Activated effector memory CD4-positive, alpha-beta T cell treated with Interleukin-2 at 50 U/mL for 16 hours (primary cell): Measurements from ENCODE around the gene RABAC1.
"Not testable (repeated sequence)": the region's sequence is repeated elsewhere in the genome, so short reads cannot be mapped to it uniquely, and the experiment has no call there.

Source experiments
- DNase-seq: peaks from one replicate; pipeline ENCODE4 v3.0.0-alpha.2; 2020

Gene RABAC1, protein sequence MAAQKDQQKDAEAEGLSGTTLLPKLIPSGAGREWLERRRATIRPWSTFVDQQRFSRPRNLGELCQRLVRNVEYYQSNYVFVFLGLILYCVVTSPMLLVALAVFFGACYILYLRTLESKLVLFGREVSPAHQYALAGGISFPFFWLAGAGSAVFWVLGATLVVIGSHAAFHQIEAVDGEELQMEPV

GRCh38 chr19:41959056-41960053 is at the start of gene RABAC1:
Gene RABAC1, minus strand, starts transcription at chr19:41959321. Its CDS starts 29 bp downstream, at chr19:41959292.
- peak; percentile 79 for DNase-seq

GRCh38 chr19:42006569-42006968 is 47.4 kb upstream of the RABAC1 start:
- no peak for DNase-seq

DNA sequence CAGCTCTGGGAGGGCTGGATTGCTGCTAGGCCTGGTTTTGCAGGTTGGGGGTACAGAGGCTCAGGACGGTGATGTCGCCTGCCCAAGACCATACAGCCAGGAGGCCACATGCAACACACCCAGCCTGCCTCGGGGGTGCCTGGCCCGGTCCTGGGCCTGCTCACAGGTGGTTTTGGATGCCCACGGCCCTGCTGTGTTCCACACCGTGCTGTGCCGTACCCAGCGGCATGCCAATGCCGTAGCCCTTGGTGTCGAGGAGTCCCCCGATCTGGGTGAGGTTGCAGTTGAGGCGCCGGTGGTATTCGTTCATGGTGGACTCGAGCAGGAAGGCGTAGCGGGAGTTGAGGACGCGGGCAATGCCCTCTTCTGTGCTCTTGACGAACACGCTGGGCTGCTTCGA is 46.4 kb upstream of the RABAC1 start:
- no peak for DNase-seq

DNA sequence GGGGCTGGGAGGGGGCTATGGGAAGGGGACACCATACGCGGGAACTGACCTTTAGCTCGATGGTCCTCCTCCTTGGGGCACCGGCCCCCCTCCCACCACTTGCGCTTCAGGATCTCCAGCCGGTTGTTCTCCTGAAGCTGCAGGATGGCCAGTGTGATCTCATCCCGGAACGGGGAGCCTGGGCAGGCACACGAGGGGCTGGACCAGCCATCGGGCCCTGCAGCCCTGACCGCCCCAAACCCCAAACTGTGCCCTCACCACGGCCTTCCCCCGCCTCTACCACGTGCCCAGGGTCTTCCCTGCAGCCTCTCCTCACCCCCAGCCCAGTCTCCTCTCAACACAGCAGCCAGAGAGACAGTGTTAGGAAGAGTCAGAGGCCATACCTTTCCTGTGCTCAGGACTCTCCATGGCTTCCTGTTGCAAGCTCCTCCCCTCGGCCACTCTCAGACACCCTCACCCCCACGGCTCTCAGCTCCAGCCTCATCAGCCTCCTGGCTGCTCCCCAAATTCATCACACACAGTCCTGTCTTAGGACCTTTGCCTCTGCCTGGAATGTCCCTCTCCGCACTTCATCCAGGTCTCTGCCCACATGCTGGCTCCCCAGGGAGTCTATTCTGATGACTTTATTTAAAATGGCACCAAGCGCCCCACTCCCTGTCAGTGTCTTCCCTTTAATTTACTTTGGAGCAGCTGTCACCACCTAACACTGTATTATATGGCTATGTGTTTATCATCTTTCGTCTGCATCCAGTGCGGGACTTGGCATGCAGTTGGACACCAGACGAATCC is 44.6 kb upstream of the RABAC1 start:
- no peak for DNase-seq

DNA sequence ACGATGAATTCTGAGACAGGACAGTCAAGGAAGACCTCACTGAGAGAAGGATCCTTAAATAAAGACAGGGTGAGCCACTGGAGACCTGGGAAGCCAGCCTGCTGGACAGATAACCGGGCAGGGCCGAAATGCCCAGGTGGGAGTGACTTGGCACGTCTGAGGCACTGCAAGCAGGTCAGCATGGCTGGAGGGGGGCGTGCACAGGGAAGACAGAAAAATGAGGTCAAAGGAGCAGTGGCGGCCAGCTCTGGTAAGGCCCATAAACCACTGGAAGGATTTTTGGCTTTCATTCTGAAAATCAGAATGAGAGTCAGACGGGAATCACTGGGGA is 40.7 kb upstream of the RABAC1 start:
- no peak for DNase-seq

GRCh38 chr19:41999071-41999877 is 40.2 kb upstream of the RABAC1 start:
- no peak for DNase-seq

- no peak for DNase-seq
Measured at GRCh38 chr19:41998246-41999020, 39.3 kb upstream of the RABAC1 start.

DNA sequence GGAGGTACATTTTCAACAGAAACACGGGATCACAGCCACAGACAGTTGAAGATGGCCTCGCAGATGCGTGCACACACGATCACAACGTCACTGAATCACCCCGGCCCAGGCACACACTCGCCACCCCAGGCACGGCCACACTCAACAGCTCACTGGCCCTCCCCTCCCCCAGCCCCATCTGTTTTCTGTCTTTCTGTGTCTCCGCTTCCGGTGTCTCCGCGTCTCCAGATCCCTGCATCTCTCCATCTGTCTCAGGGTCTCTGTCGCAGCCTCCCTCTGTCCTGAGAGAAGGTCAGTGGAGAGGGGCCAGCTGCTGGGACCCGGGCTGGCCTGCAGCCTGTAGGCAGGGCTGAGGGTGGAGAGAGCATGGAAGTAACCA is 38.7 kb upstream of the RABAC1 start:
- DNase-seq: no peak

DNA sequence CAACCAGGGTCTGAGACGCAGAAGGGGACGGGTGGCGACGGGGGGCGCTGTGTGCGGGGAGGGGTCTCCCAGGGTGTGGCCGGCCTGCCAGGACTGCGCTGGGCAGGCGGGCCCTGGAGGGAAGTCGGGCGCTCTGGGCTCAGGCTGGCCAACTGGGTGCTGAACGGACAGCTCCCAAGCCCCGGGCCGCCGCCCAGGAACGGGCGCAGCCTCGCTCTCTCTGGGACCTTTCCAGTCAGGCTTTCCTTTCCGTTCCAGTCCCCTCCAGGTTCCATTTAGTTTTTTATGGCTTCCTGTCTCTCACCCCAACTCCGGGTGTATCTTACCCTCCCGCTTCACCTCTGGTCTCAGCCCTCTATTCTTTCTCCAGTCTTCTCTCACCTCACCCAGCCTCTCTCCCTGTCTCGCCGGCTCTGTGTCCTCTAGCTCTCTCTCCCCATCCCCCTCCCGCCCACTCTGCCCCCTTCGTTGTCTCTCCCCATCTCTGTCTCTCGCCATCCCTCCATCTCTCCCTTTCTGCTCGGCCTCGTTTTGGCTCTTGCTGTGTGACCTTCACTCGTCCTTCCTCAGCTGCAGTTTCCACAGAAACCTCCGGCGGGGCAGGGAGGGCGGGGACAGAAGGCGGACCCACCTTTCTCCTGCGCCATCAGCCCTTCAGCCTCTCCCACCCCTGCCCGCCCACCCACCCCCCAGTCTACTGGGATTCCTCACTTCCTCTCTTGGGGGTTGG is 38.2 kb upstream of the RABAC1 start:
- peak; percentile 20 for DNase-seq

DNA sequence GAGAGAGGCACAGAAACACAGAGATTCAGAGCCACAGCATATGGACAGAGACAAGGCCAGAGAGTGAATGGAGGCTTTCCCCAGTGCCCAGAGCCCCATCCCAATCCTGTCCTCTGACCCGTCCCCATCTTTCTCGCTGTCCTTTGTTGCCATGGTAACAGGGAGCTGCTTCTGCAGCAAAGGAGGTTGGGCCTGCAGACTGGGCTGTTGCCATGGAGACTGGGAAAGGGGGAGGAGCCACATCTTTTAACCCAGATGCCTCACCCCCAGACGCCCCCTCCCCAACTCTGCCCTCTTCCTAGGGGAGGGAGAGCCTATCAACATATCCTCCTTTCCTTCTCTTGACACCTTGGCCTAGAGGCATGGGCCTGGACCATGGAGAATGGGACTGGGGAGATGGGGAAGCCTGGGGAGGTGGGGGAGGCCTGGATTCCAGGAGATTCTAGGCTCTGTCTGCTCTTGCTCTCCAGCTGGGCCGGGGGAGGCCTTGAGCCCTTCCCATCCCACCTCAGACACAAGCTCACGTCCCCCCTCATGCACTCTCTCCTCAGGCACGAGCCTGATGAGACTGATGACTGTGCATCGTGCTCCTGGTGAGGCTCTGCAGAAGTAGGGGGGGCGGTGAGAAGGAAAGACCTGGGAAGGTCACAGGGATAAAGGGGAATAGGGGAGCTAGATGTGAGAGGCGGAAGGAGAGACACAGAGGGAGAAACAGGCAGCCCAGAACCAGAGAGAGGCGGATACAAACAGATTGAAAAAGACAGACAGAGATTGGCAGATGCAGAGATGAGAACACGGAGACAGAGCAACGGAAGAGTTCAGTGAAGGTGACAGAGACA is 37.1 kb upstream of the RABAC1 start:
- DNase-seq: no peak

DNA sequence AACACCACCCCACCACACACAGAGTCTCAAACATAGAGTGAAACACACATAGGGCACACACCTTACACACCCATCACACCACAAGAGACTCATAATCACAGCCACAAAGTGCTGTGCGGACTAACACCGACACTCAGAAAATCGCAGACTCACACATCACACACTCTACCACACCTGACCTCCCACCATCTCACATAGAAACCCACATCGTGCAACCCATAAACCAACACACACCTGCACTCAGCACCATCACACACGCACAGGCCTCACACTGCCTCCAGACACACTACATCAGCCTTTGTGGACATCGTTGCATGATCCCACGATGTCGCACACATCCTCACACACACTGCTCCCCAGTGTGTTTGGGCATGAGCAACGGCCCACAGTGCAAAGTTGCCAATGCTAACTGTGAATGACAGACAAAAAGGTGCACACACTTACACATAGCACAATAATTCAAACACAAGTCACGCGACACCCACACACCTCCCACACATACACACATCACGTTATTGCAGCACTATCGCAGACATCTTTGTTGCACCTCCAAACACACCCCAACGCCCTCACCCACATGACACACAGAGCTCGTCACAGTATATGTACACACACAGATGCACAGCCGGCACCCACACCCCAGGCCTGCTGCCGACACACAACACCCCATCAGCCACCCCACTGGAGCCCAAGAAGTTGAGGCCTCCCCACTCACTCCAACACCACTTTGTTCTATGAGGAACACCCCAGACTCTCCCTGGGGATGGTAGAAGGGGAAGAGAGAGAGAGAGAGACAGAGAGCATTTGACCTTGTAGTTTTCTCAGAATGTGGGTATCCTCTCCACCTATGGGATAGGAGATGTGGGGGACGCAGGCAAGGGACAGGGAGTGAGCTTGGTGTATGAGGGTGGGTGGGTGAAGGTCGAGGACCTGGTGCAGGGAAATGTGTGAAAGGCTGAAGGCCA is 36.2 kb upstream of the RABAC1 start:
- no peak for DNase-seq

DNA sequence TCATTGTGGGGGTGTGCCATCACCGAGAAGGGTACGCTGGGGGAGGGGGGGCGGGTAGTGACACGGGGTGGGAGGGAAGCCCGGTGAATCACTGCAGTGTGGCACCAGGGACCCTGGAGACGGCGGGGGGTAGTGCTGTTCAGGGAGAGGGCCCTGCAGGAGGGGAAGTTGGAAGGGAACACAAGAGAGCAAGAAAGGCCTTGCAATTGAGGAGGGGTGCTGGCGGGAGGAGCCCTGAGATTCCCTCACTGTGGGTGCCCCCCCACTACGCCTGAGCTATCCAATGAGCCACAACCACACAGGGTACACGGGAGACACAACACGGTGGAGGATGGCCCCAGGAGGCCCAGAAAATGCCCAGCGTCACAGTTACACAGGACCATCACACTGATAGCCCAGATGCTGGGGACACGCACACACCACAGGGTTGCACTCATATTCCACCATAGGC is 35.4 kb upstream of the RABAC1 start:
- no peak for DNase-seq

DNA sequence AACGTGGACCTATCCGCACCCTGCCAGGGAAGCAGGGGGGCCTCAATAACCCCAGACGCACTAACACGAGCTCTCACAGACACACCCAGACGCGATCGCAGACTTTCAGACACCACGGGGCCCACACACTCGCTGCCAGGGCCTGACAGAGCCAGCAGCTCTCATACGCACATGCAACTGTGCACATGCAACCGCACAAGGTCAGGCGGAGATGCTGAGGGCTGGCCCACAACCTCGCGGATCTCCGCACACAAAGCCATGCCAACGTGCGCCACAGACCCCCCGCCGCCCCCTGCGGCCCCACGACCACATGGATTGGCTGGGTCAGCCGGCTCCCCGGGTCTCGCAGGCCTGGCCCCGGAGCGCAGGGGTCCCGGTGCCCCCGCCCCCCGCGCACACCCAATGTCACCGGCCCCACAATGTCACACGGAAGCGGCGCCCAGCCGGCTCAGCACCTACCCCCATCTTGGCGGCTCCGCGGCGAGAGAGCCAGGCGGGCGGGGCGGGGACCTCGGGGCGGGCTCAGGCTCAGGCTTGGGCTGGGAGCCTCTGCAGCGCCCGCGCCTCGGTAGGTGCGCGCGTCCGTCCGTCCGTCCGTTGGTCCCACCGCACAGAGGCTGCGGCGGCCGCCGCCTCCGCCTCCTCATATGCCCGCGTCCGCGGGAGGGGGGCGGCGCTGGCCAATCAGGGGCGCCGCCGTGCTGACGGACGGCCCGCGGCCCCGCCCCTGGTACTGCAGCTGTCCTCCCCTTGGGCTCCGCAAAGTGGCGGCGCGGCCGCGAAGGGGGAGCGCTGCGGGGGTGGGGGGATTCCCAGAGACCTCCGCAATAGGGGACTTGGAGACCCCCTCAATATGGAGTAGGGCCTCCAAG is 34.7 kb upstream of the RABAC1 start, which contains the start of gene ATP1A3:
Gene ATP1A3 (minus strand): TSS at position 619 of the 872 bp plus-strand sequence. CDS start 154 bp downstream, at position 465.
- DNase-seq: peak; percentile 48

DNA sequence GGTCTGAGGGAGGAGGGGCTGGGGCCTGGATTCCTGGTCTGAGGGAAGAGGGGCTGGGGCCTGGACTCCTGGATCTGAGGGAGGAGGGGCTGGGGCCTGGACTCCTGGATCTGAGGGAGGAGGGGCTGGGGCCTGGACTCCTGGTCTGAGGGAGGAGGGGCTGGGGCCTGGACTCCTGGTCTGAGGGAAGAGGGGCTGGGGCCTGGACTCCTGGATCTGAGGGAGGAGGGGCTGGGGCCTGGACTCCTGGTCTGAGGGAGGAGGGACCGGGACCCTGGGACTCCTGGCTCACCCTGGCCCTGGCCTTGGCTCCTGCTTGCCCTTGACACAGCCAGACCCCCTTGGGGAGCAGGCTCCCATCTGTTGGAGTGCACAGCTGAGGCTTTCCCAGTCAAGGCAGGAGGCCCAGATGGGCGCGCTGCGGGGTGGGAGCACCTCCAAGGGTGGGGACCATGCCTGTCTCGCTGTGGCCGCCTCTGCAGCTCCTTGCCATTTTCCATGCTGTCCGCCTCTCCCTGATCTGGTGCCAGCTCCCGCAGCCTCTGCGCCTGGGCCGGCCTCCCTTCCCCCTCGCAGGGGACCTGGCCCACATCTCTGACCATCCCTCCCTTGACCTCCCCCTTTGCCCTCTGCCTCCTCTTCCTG is 32.9 kb upstream of the RABAC1 start:
- not testable (repeated sequence) for DNase-seq

DNA sequence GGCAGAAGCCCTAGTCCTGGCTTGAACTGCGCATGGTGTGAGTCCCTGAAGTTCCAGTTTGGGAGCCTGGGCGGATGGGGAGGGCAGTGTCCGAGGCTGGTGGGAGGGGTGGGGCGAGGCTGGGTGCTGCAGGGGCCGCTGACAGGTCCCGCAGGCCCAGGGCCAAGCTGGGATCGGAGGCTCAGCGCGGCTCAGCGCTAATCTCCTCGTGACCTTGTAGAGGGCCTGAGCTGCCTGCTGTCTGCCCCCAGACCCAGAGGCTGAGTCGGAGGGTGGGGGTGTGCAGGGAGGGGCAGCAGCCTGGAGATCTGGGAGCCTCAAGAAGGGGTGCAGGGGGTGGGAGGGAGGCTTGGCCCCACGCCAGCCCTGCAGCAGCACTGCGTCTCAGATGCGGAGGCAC is 31.9 kb upstream of the RABAC1 start:
- DNase-seq: no peak

- DNase-seq: no peak
Measured at GRCh38 chr19:41990615-41991014, 31.5 kb upstream of the RABAC1 start.

GRCh38 chr19:41990028-41990427 is 30.9 kb upstream of the RABAC1 start:
- no peak for DNase-seq
